ENCODE results near the gene FRMD4A.

DNA sequence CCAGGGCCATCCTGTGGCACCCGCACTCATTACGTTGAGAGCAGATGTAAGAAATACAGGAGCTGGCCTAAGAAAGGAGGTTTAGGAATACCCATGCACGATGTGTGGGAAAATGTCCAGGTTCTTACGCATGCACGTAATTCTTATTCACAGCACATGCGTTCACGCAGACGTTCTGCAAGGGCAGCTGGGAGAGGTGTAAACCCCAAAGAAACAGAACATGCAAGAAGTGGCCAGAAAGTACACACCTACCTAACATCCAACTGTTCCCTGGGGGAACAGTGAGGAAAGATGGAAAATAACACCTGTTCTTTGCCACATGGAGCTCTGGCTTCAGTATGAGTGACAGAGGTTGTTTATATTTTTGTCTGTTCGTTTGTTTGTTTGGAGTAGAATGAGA, 458.3 kb downstream of the FRMD4A start:
- TF ChIP-seq, protein P1, sequence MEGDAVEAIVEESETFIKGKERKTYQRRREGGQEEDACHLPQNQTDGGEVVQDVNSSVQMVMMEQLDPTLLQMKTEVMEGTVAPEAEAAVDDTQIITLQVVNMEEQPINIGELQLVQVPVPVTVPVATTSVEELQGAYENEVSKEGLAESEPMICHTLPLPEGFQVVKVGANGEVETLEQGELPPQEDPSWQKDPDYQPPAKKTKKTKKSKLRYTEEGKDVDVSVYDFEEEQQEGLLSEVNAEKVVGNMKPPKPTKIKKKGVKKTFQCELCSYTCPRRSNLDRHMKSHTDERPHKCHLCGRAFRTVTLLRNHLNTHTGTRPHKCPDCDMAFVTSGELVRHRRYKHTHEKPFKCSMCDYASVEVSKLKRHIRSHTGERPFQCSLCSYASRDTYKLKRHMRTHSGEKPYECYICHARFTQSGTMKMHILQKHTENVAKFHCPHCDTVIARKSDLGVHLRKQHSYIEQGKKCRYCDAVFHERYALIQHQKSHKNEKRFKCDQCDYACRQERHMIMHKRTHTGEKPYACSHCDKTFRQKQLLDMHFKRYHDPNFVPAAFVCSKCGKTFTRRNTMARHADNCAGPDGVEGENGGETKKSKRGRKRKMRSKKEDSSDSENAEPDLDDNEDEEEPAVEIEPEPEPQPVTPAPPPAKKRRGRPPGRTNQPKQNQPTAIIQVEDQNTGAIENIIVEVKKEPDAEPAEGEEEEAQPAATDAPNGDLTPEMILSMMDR (IDR thresholded peaks at IDR 0.05; ENCODE audit: borderline replicate concordance, extremely low read depth, low read length, poor library complexity, severe bottlenecking): no peak
- no peak for TF ChIP-seq EZH2 (IDR thresholded peaks at IDR 0.05; ENCODE audit: borderline replicate concordance, low read depth, low read length, severe bottlenecking)
